ENCODE measurements around the gene GIMAP5.
"Not testable (repeated sequence)": the region's sequence is repeated elsewhere in the genome, so short reads cannot be mapped to it uniquely, and the experiment has no call there.

GIMAP5 gene

DNA sequence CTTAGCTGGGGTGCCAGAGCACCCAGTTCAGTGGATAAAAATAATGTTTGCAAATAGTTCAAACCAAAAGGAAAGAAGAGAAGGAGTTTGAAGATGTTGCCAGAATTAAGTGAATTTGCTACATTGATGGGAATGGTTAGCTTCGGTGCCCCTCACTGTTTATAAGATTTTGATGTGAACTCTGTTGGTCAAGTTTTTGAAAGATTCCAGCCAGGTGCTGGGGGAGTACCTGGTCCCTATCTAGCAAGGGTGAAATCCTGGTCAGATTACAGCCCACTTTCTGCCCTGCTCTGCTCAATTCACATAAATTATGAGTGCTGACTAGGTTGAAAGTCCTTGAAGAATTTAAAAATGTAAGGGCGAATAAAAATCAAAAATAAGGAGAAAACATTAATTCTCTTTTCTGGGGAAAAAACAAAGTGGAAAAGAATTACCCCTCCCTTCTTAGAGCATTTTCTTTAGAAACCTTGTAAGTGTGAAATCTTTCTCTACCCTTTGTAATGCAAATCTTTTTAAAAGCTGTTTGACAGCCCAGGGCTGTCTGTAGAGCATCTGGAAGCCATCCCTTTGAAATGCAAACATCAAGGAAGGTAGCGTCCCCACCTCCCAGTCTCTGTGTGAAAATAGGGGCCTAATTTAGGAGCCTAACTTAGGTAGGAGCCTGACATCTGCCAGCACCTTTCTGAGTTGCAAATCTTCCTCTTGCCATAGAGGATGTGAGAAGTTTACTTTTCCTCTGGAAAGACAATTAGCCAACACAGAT lies 1.4 kb upstream of the GIMAP5 start:
- DNase-seq: no peak

DNA sequence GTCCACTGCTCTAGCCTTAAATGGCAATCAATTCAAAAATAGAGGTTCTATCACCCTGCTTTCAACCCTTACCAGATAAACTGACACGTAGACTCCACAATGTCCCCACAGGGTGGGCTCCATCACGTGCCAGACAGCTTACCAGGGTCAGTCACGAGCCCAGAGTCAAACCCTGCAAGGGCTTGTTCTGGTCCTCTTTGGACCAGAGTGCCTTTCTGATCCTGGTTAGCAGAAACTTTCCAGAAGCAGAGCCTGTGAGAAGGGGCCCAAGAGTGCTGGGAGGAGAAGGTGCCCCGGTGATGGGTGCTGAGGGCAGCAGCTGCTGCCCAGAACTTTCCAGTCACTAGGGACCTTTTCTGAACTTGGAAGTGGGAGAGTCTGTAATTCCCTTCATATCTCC lies 354 bp upstream of the GIMAP5 start:
- no peak for DNase-seq

- DNase-seq: no peak
These were observed 874 bp downstream of the GIMAP5 start for GRCh38 chr7:150738092-150738491.

- no peak for DNase-seq
These were observed 1.4 kb downstream of the GIMAP5 start for GRCh38 chr7:150738591-150739001.

- no peak for DNase-seq
These were observed 1.8 kb downstream of the GIMAP5 start for GRCh38 chr7:150739033-150739432.

DNA sequence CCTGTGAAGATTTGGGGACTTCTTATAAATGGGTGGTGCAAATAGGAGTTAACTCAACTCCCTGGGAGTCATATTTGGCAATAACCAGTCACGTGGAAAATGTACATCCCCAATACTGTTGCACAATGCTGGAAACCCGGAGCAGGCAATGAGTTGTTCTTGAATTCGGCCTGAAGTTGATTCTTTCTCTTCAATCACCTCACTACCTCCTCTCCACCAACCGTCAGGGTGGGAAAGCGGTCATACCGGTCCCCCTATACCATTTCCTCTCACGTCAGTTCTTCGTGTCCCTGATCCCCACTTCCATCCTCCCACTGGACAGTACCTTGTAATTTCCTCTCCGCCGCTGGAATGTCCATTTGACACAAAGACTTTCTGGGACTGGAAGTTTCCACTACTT lies 2.8 kb downstream of the GIMAP5 start:
- no peak for DNase-seq

- no peak for DNase-seq
These were observed 5.2 kb downstream of the GIMAP5 start for GRCh38 chr7:150742286-150742968.

DNA sequence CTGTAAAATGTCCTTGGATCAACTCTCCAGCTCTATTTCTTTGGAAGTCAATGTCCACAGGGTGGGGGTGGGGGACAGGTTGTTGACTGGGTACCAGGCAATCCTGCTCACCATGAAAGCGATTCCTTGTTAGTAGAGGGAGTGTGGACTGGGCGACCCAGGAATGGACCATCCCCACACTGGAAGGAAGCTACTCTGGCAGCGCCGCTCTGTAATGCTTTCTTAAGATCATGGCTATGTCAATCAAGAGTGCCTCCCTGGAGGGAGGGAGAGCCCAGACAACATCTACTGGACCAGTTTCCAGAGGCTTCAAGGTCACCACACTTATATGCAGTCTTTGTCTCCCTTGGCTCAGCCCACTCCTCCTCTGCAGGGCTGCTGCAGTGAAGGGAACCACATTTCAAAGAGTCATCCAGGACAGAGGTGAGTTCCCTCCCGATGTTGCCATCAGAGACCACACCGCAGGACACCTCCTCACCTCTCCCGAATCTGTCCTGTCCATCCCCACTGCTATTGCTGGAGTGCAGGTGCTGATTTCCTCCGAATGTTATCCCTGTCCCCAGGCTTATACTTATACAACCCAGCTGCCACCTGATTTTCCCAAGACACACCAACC lies 6.9 kb downstream of the GIMAP5 start:
- DNase-seq: no peak

DNA sequence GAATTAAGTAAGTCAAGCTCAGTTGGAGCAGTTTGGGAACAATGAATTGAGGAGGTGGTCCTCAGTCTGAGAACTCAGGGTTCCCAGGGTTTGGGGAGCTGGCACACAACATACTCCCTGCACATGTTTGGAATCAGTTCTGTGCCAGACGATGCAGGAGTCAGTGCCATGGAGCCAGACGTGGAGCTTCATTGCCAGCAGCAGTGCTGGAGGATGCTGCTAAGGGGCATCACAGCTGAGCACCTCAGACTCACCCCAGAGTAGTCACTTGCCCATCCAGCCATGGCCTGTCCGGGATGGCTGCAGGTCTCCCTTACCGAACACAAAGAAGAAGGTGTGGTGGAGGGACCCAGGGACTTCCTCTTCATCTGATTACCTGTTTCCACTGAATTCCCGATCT lies 7.9 kb downstream of the GIMAP5 start:
- no peak for DNase-seq

- no peak for DNase-seq
These were observed 8.7 kb downstream of the GIMAP5 start for GRCh38 chr7:150745876-150746275.

DNA sequence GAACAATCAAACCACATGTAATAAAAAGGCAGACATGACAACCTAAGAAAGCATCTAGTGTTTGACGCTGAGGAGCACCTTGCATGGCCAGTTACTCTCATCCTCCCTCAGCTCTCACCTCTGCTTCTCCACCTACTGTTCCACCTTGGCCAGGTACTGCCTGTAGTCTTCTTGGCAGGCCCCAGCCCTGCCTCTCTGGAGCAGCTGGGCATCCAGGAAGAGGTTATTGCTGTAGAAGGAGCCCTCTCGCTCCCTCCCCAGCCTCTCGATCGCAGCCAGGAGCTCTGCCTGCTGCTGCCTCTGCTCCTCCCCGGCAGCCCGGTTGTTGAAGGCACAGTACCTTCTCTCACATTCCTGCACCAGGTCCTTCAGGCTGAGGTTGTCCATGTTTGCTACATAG lies 9.7 kb downstream of the GIMAP5 start:
- no peak for DNase-seq

- no peak for DNase-seq
These were observed 11.2 kb downstream of the GIMAP5 start for GRCh38 chr7:150748376-150748775.

DNA sequence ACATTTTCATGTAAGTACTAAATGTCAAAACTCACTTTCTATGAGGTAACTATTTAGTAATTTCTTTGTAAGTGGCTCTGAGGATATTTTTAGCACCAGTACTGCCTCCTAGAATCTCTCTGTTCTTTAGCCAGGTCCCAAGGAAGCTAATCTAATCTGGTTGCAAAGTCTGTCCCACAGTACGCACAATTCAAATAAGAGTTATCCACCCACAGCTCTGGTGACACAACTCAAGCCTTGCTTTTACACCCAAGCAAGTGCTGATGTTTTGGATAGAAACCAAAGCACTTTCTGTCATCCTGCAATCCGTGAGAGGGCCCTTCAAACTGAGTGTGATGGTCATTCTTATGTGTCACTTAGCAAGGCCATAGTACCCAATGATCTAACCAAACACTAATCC lies 14.5 kb downstream of the GIMAP5 start:
- no peak for DNase-seq

DNA sequence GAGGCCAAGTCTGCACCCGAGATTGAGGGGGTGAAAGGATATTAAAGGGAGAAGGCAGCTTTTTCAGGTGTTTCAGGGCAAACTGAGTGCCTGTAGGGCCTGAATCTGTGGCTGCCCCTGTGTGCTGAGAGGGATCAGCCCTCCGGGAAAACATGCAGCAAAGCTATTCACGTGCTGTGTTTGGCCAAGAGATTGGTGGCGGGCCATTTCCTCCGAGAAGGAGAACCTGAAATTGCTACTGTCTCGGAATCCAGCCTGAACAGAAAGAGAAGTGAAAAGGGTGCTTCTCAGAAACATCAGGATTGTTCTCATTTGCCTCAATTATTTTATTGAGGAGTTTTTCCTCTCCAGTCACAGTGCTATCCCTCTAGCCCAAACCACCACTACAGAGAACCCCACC lies 16.0 kb downstream of the GIMAP5 start:
- DNase-seq: peak in 4 of 14 donors; percentile 7 to 19 (median 14)

DNA sequence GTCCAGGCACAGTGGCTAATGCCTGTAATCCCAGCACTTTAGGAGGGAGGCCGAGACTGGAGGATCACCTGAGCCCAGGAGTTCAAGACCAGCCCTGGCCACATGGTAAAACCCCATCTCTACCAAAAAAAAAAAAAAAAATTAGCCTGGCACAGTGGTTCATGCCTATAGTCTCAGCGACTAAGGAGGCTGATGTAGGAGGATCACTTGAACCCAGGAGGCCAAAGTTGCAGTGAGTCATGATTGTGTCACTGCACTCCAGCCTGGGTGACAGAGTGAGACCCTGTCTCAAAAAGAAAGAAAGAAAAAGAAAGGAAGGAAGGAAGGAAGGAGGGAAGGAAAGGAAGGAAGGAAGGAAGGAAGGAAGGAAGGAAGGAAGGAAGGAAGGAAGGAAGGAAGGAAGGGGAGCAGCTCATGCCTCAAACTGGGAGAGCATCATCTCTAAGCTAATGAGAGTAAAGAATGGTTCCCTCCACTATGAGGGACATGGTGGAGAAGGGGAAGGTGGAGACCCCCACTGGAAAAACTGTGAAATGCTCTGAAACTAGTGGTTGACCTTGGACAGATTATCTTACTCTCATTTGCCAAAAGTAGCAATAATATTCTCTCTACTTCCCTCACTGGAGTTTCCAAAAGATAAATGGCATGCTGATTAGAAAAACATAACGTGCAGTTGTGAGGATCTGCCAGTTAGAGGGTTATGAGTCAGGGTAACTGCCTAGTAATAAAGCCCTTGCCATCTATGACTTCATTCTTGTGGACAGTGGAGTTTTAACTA lies 16.8 kb downstream of the GIMAP5 start:
- no peak for DNase-seq

DNA sequence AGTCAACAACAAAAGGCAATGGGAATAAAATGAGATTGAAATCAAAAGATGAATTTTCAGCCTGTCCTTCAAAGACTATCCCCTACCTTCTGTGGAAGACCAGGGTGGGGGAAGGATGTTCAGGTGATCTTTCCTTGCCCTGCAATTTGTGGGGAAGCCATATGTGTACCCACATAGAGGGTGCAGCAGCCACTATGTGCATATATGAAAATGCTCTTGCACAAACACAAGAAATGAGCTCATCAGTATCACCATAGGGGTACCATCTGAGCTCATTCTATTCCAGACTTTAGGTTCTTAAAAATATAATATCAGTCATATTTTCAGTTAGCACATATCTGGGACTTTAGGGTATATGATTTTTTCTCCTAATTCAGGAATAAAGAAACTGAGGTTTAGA lies 17.7 kb downstream of the GIMAP5 start:
- no peak for DNase-seq

DNA sequence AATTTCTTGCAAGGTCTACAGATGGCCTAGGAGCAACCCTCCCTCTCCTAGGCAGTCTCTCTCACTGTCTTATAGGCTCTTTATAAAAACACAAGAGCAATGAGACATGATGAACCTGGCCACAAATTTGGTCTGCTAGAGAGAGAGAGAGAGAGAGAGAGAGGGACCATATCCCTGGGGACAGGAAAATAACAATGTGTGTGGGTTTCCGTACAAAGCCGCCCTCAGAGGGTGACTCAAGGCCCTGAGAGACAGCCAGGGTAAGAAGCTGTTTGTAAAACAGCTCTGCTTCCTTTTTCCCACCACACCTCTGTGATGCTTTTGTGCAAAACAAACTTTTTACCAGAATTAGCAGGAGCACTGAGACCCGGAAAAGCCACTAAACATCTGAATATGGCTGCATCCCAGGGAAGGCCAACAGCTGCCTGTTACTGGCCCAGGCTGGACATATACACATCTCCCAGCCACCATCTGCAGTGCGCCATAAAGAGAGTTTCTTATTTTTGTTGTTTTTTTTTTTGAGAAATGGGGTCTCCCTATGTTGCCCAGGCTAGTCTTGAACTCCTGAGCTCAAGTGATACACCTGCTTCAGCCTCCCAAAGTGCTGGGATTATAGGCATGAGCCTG lies 18.4 kb downstream of the GIMAP5 start:
- DNase-seq: no peak

DNA sequence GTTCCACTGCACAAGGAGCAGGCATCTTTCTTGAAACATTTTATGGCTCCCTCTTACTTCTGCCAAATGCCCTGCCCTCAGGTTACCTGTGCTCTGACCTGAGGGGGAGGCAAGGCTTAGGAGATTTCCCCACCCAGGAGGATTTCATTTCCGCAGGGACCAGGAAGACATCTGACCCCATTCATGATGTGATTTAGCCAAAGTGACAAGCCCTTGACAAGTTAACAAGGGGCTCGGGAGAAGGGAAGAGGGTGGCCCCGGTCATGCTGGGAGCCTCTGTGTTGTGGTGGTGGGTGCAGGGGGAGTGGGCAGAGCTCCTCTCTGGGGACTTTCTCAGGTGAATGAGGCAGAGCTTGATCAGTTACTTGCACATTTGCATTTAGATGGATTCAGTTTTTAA lies 18.9 kb downstream of the GIMAP5 start:
- DNase-seq: no peak

DNA sequence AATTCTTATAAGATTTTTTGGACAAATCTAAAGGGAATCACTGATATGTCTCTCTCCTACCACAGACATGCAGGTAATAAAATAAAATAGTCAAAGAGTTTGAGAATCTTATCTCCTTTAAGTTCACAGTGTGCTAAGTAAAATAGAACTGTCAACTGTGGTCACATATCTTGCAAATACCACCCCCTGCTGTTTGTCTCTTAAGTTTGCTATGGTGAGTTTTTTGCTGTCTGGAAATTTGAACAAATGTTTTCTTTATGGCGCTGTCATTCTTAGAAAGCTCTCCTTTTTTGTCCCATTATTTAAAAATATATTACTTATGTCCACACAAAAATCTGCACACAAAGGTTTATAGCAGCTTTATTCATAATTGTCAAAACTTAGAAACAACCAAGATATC lies 19.6 kb downstream of the GIMAP5 start:
- DNase-seq: no peak

- no peak for DNase-seq
These were observed 22.3 kb downstream of the GIMAP5 start for GRCh38 chr7:150759479-150759878.

DNA sequence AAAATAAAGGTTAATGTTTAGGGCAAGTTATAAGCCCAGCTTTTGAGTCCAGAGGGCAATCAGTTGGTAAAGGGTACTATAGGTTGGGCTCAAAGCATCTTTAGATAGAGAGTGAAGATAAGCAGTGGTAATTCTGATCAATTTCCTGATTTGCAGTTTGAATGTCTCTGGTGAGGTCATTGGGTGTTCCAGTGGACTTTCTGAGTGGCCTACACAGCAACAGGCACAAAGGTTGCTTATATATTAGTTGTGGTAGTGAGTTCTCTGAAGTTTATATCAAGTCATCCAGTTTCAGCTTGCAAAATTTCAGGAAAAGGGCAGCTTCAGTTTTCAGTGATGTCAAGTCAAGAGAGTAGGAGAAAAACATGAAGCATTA lies 29.1 kb downstream of the GIMAP5 start:
- DNase-seq: no peak

- DNase-seq: no peak
These were observed 32.5 kb downstream of the GIMAP5 start for GRCh38 chr7:150769768-150770167.

- not testable (repeated sequence) for DNase-seq
These were observed 36.9 kb downstream of the GIMAP5 start for GRCh38 chr7:150774131-150774530.
